Glomerular visceral epithelial cell (primary cell): ENCODE data around the gene PCDHB10.

ENCODE experiments used
- DNase-seq: peaks from one replicate; pipeline ENCODE4 v3.0.0-alpha.2; 2016; ENCODE audit errors: extremely low spot score

Gene PCDHB10

GRCh38 chr5:141236516-141237313 is 44.6 kb downstream of the PCDHB10 start:
- no peak for DNase-seq

DNA sequence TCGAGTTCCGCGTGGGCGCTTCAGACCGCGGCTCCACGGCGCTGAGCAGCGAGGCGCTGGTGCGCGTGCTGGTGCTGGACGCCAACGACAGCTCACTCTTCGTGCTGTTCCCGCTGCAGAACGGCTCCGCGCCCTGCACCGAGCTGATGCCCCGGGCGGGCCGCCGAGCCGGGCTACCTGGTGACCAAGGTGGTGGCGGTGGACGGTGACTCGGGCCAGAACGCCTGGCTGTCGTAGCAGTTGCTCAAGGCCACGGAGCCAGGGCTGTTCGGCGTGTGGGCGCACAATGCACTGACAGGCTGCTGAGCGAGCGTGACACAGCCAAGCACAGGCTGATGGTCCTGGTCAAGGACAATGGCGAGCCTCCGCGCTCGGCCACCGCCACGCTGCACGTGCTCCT is 49.3 kb downstream of the PCDHB10 start:
- no peak for DNase-seq
